SU-DHL-6 (cell line): ENCODE measurements around the gene C16orf89.
"Not testable (repeated sequence)": the region's sequence is repeated elsewhere in the genome, so short reads cannot be mapped to it uniquely, and the experiment has no call there.

Experiments
- CTCF ChIP-seq: fragments of 200-600 bp; sonication (generic); IDR thresholded peaks from one replicate; pipeline ENCODE4 v1.5.1; 2017; ENCODE audit warnings: antibody characterized with exemption, mild to moderate bottlenecking, low read length, moderate library complexity; ENCODE audit not compliant: insufficient read depth, poor library complexity, severe bottlenecking
- EZH2phosphoT487 ChIP-seq: fragments of 200-600 bp; sonication (generic), shearing (Covaris generic); conservative IDR thresholded peaks from 2 replicates; pipeline ENCODE4 v1.6.1; 2018; ENCODE audit warnings: mild to moderate bottlenecking, antibody characterized with exemption, low read length, moderate library complexity, mixed read lengths

GRCh38 chr16:5080996-5081395 is 15.2 kb upstream of the C16orf89 start:
- TF ChIP-seq EZH2phosphoT487, CTCF: not testable (repeated sequence)
